Pancreas (tissue), 10 donors: Measurements from ENCODE around the gene ATXN7L3. TPM values are rescaled to one million over a fixed set of nuclear protein-coding genes. Genes with fewer than 3 reads are reported as not detected.
A peak's percentile ranks its signal among the peaks of the same experiment; 100 is the strongest.

Source experiments
- ATAC-seq, 4 donors: fragments of 200-7000 bp; cut with Tn5 transposase; one replicate each; pipeline versions ENCODE4 v1.8.0 to v1.9.1; 2020; ENCODE audit warnings: mild to moderate bottlenecking in 4 of 4, moderate library complexity in 4 of 4
- DNase-seq, 6 donors: peaks; one replicate each; pipeline ENCODE4 v3.0.0-alpha.2; 2020
- FAIRE-seq: peaks from 2 replicates; lab custom pipeline; 2012; peaks lifted over from hg19 to GRCh38; lab: Jason Lieb, UNC
- H3K27ac ChIP-seq, 4 donors: fragments of 200-600 bp; sonication (generic); 1 replicate in 3 of 4; 2 replicates in 1 of 4; pipeline versions ENCODE4 v1.5.0 to v1.8.0; 2020
- H3K27me3 ChIP-seq, 4 donors: fragments of 200-600 bp; one replicate each; pipeline ENCODE4 v1.8.0; 2021
- H3K36me3 ChIP-seq, 3 donors: fragments of 200-600 bp; sonication (generic) in 1 of 3; one replicate each; pipeline versions ENCODE4 v1.5.0 to v1.8.0; 2020 to 2021
- H3K4me1 ChIP-seq, 3 donors: fragments of 200-600 bp; one replicate each; pipeline ENCODE4 v1.8.0; 2021
- H3K4me3 ChIP-seq, 4 donors: fragments of 200-600 bp; sonication (generic) in 2 of 4; one replicate each; pipeline versions ENCODE4 v1.5.0 to v1.8.0; 2020 to 2021
- H3K9me3 ChIP-seq, 4 donors: fragments of 200-600 bp; one replicate each; pipeline ENCODE4 v1.8.0; 2021
- WGBS, 2 donors: extraction: QIAGEN DNeasy Blood & Tissue Kit; methylation state at CpG; one replicate each; pipeline ENCODE4 v1.1.7; 2013; 5-methylcytosine and 5-hydroxymethylcytosine counted together
- intact Hi-C, 3 donors: fragments of 100-400 bp; cut with DNase I; formaldehyde crosslinking; loops; one replicate each; pipeline versions ENCODE4 v1.11.1 to v1.14.2; 2022
- polyA plus RNA-seq, 2 donors: library from polyadenylated mRNA; stranded (reverse); fragments of 200-250 nt; gene quantifications; one replicate each; pipeline ENCODE4 v1.2.3, GENCODE V29; 2013
- total RNA-seq, 6 donors: library from RNA; stranded (reverse); fragmentation: NEBNext Ultra II Directional in 4 of 6; extraction: Animal tissue kit (Norgen Biotek cat#: 25700) in 4 of 6; gene quantifications; one replicate each; pipeline versions ENCODE4 v1.2.1 to v1.2.4, GENCODE V29; 2021 to 2023
- TF ChIP-seq, protein P1 (sequence below), 4 donors: fragments of 200-600 bp; sonication (generic) in 3 of 4; IDR thresholded peaks; one replicate each; pipeline versions ENCODE4 v1.5.0 to v1.8.0; 2021; ENCODE audit warnings: antibody characterized with exemption in 4 of 4
- donor health status: healthy with polysubstance abuse.
- donor health status: DM: no; HTN: no; CAD: no; lungs with moderate emphysema.
- donor health status: DM: no; HTN: no; CAD: no.
- donor health status: control.
- donor health status: control.
- donor health status: Bipolar disorder and iron deficiency.
- donor health status: DM: yes; HTN: yes; CAD: no.
- donor health status: DM: no; HTN: no; CAD: no.
- donor health status: DM: no; HTN: no; CAD: no.
- donor health status: DM: yes; HTN: yes; CAD: no.

Gene ATXN7L3
- total and polyA plus RNA-seq, 8 donors = 21.1 to 38.0 (median 27.3) TPM

DNA sequence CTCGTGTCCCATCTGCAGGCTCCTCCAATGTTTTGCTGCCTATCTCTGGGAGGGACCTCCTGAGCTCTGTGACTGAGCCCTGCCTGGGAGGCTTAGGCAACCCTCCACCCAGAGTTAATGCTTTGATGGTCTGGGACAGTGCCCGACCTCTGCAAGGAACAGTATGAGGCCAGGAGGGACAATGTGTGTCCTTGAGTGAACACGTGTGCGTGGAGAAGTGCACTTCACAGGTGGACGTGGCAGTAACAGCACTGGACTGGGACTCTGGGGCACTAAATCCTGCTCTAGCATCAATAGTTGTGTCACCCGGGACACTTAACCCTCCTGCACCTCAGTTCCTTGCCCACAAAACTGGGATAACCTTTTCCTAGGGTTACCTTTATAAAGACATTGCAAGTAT lies 15.2 kb upstream of the ATXN7L3 start:
- no peak for FAIRE-seq
- Histone ChIP-seq H3K9me3 (no peaks in the 10 kb centered on the region), H3K4me1 (peaks cover 6 to 17% (median 10%) of the 10 kb centered on the region in 3 donors), H3K4me3 (no peak overlapping the region), H3K27me3 (no peaks in the 10 kb centered on the region), H3K36me3 (peaks cover 0 to 26% (median 20%) of the 10 kb centered on the region in 3 donors), H3K27ac (no peak overlapping the region)
- no peak for ATAC-seq
- TF ChIP-seq, protein P1, sequence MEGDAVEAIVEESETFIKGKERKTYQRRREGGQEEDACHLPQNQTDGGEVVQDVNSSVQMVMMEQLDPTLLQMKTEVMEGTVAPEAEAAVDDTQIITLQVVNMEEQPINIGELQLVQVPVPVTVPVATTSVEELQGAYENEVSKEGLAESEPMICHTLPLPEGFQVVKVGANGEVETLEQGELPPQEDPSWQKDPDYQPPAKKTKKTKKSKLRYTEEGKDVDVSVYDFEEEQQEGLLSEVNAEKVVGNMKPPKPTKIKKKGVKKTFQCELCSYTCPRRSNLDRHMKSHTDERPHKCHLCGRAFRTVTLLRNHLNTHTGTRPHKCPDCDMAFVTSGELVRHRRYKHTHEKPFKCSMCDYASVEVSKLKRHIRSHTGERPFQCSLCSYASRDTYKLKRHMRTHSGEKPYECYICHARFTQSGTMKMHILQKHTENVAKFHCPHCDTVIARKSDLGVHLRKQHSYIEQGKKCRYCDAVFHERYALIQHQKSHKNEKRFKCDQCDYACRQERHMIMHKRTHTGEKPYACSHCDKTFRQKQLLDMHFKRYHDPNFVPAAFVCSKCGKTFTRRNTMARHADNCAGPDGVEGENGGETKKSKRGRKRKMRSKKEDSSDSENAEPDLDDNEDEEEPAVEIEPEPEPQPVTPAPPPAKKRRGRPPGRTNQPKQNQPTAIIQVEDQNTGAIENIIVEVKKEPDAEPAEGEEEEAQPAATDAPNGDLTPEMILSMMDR (IDR thresholded peaks at IDR 0.05) = no peak
- DNase-seq = no peak
- intact Hi-C loops = loop anchor here (5.0 to 10.0 kb wide), 4 partner anchors 107 to 132 kb away; partner anchors contain the start of genes SLC25A39 (in 2 of the 3) and GRN (in 1 of the 3)
- WGBS, 2 donors = 85 to 92% methylated on average over 6 of the region's 6 CpGs

DNA sequence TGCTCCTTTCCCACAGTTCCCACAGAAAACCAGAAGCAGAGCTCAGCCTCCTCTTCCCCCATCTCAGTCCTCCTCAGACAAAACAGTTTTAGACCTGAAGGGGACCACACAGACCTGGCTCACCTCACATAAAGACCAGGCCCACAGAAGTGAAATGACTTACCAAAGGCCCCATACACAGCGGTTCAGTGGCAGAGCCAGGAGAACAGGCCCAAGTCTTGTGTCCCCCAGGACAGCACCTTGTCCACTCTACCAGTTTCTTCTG lies 14.5 kb upstream of the ATXN7L3 start:
- ATAC-seq (no peak), FAIRE-seq (no peak), DNase-seq (no peak)
- peaks cover 0 to 30% (median 20%) of the 10 kb centered on the region in 3 donors for H3K36me3 ChIP-seq
- 98 to 100% methylated on average over 1 of the region's 1 CpG for WGBS, 2 donors
- H3K4me1 ChIP-seq = peaks cover 6 to 17% (median 10%) of the 10 kb centered on the region in 3 donors
- H3K9me3 ChIP-seq = no peaks in the 10 kb centered on the region
- H3K27ac ChIP-seq = no peak overlapping the region
- H3K27me3 ChIP-seq = no peaks in the 10 kb centered on the region
- intact Hi-C loops = loop anchor here (5.0 to 10.0 kb wide), 4 partner anchors 108 to 133 kb away; partner anchors contain the start of genes SLC25A39 (in 2 of the 3) and GRN (in 1 of the 3)
- TF ChIP-seq, protein P1 (IDR thresholded peaks at IDR 0.05) = no peak
- H3K4me3 ChIP-seq = no peak overlapping the region

DNA sequence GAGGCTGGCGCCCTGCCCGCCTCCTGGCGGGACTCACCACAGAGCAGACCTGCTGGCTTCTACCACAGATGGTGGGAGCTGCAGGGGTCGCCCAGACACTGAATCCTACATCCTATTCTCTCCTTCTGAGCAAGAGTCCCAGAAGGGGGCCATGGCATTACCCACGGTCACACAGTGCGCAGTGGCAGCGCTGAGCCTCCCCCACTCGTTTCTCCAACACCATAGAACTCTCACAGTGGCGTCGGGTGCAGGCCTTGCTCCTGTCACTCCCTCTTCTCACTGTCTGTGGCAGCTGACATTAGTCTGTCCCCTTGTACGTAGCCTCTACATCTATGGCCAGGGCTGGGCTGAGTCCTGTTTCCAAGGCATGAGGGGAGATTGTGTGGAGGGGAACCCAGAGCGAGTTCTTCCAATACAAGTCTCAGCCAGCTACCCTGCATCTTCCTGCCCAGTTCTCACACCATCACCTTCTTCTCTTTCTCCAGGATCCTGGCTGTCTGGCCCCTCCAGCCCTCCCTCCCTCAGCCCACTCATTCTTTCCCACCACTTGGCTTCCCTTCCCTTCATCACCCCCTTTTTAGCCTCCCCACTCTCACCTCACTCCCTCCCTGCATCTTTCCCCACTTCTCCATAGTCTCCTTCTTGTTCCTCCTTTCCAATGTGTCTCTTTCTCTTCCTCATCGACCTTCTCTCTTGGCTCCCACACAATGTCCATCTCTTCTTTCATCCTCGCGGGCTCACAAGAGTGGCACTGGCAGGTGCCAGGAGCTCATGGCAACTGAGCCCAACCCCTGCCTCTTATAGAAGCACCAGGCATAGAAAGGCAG lies 13.9 kb upstream of the ATXN7L3 start:
- H3K4me1 ChIP-seq = peaks cover 6 to 17% (median 10%) of the 10 kb centered on the region in 3 donors

DNA sequence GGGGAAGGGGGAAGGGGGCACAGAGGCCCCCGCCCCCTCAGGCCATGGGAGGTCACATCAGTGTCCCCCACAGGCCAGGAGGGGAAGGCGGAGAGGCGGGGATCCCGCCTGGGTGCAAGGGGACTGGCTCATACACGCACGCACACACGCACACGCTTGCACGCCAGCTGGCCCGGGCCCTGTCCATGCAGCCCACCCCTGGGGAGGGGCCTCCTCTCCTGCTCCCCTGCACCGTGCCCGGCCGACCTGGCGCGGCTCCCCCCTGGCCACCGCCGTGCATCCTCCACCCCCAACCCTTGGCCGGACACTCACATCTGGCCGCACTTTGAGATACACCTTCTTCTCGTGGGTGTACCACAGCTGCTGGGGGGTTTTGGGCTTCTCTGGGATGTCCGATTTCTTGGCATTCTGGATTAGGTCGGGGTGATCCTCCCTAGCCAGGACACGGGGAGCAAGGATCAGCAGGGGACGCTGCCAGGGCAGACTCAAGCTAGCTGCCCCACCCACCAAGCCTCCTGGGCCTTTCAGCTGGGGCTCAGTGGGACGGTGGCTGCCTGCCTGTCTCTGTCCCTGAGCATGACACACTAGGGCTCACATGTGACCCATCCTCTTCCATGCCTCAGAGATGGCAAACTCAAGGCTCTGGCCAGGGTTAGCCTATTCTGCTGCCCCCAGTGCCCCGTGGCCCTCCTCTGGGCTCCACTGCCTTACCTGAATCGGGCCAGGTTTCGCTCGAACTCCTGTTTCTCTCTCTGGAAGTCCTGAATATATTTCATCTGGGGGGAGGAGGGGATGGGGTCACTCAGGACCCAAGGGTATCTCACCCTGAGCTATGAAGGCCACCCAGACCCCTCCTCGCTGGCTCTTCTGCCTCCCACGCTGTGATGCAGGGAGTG lies 13.1 kb upstream of the ATXN7L3 start:
- H3K27ac ChIP-seq = no peak overlapping the region
- ATAC-seq = no peak
- TF ChIP-seq, protein P1 (IDR thresholded peaks at IDR 0.05) = no peak

More for the DNA sequence above, 13.9 kb upstream of the ATXN7L3 start:
- Histone ChIP-seq H3K27ac (no peak overlapping the region), H3K9me3 (no peaks in the 10 kb centered on the region), H3K4me3 (no peak overlapping the region), H3K27me3 (no peaks in the 10 kb centered on the region), H3K36me3 (peaks cover 0 to 34% (median 23%) of the 10 kb centered on the region in 3 donors)
- no peak for ATAC-seq
- no peak for FAIRE-seq
- intact Hi-C loops = loop anchor here (5.0 to 10.0 kb wide), 4 partner anchors 109 to 134 kb away; partner anchors contain the start of genes SLC25A39 (in 2 of the 3) and GRN (in 1 of the 3)
- DNase-seq = no peak
- 86 to 89% methylated on average over 15 of the region's 15 CpGs for WGBS, 2 donors
- TF ChIP-seq, protein P1 (IDR thresholded peaks at IDR 0.05) = no peak

More for the DNA sequence above, 13.1 kb upstream of the ATXN7L3 start:
- intact Hi-C loops = loop anchor here (5.0 to 10.0 kb wide), 4 partner anchors 110 to 135 kb away; partner anchors contain the start of genes SLC25A39 (in 2 of the 3) and GRN (in 1 of the 3)
- Histone ChIP-seq H3K36me3 (peaks cover 0 to 34% (median 24%) of the 10 kb centered on the region in 3 donors), H3K4me3 (no peak overlapping the region), H3K9me3 (no peaks in the 10 kb centered on the region), H3K4me1 (peaks cover 4 to 12% (median 7%) of the 10 kb centered on the region in 3 donors), H3K27me3 (no peaks in the 10 kb centered on the region)
- DNase-seq = peak in 2 of 6 donors; percentile 57 to 82
- WGBS, 2 donors = 61 to 73% methylated on average over 30 to 31 of the region's 31 CpGs
- FAIRE-seq = no peak
